ENCODE data around the gene EPYC. TPM values are rescaled to one million over a fixed set of nuclear protein-coding genes. Genes with fewer than 3 reads are reported as not detected.
A peak's percentile ranks its signal among the peaks of the same experiment; 100 is the strongest.

Gene EPYC
- total RNA-seq: not detected

- no peak for DNase-seq (ENCODE audit: low spot score in 2 of 2)
- H3K9me3 ChIP-seq: no peaks in the 10 kb centered on the region
- intact Hi-C loops (cut with DNase I; ENCODE audit: low total_unique reads): no loop called here
- no peaks in the 10 kb centered on the region for H3K36me3 ChIP-seq
- no peaks in the 10 kb centered on the region for H3K4me1 ChIP-seq
- TF ChIP-seq POLR2AphosphoS5 (IDR thresholded peaks at IDR 0.05) (no peak), POLR2A (IDR thresholded peaks at IDR 0.05) (no peak), CTCF (IDR thresholded peaks at IDR 0.05) (no peak)
- H3K27ac ChIP-seq: no peak within 1 kb of the TSS
- H3K4me3 ChIP-seq: no peak within 1 kb of the TSS
- H3K27me3 ChIP-seq: no peaks in the 10 kb centered on the region
Observed at GRCh38 chr12:91004872-91005271, at the start of gene EPYC. Gene EPYC, minus strand, starts transcription at chr12:91004972. Its CDS starts 2,407 bp downstream, at chr12:91002565.

GRCh38 chr12:91053951-91054715 is 49.4 kb upstream of the EPYC start:
- Histone ChIP-seq H3K36me3 (no peaks in the 10 kb centered on the region), H3K9me3 (no peaks in the 10 kb centered on the region), H3K27me3 (no peaks in the 10 kb centered on the region), H3K27ac (peak overlapping the region; percentile 48 to 50), H3K4me3 (no peak overlapping the region), H3K4me1 (no peaks in the 10 kb centered on the region)
- peak in 1 of 2 donors; percentile 19 for DNase-seq (ENCODE audit: low spot score in 2 of 2)
- TF ChIP-seq POLR2AphosphoS5 (IDR thresholded peaks at IDR 0.05) (no peak), CTCF (IDR thresholded peaks at IDR 0.05) (no peak), POLR2A (IDR thresholded peaks at IDR 0.05) (no peak)
- intact Hi-C loops (cut with DNase I; ENCODE audit: low total_unique reads): no loop called here

- Histone ChIP-seq H3K4me1 (no peaks in the 10 kb centered on the region), H3K4me3 (no peak overlapping the region), H3K36me3 (no peaks in the 10 kb centered on the region), H3K9me3 (no peaks in the 10 kb centered on the region), H3K27ac (no peak overlapping the region), H3K27me3 (no peaks in the 10 kb centered on the region)
- TF ChIP-seq POLR2AphosphoS5 (IDR thresholded peaks at IDR 0.05): no peak
- no peak for TF ChIP-seq POLR2A (IDR thresholded peaks at IDR 0.05)
- TF ChIP-seq CTCF (IDR thresholded peaks at IDR 0.05): no peak
- intact Hi-C loops (cut with DNase I; ENCODE audit: low total_unique reads): no loop called here
- no peak for DNase-seq (ENCODE audit: low spot score in 2 of 2)
Observed at GRCh38 chr12:91052026-91052425, 47.3 kb upstream of the EPYC start.

GRCh38 chr12:91044586-91044985 is 39.8 kb upstream of the EPYC start:
- no peaks in the 10 kb centered on the region for H3K36me3 ChIP-seq
- H3K4me1 ChIP-seq: no peaks in the 10 kb centered on the region
- no peak overlapping the region for H3K4me3 ChIP-seq
- intact Hi-C loops (cut with DNase I; ENCODE audit: low total_unique reads): no loop called here
- no peak for TF ChIP-seq POLR2AphosphoS5 (IDR thresholded peaks at IDR 0.05)
- no peaks in the 10 kb centered on the region for H3K27me3 ChIP-seq
- no peak for DNase-seq (ENCODE audit: low spot score in 2 of 2)
- no peaks in the 10 kb centered on the region for H3K9me3 ChIP-seq
- no peak overlapping the region for H3K27ac ChIP-seq

- H3K4me1 ChIP-seq: no peaks in the 10 kb centered on the region
- H3K27ac ChIP-seq: no peak overlapping the region
- TF ChIP-seq CTCF (IDR thresholded peaks at IDR 0.05) (no peak), POLR2A (IDR thresholded peaks at IDR 0.05) (no peak), POLR2AphosphoS5 (IDR thresholded peaks at IDR 0.05) (no peak)
- H3K36me3 ChIP-seq: no peaks in the 10 kb centered on the region
- intact Hi-C loops (cut with DNase I; ENCODE audit: low total_unique reads): no loop called here
- H3K9me3 ChIP-seq: no peaks in the 10 kb centered on the region
- DNase-seq (ENCODE audit: low spot score in 2 of 2): no peak
- no peak overlapping the region for H3K4me3 ChIP-seq
- no peaks in the 10 kb centered on the region for H3K27me3 ChIP-seq
Observed at GRCh38 chr12:91043408-91043807, 38.6 kb upstream of the EPYC start.

Data from breast epithelium (tissue), 4 donors.